HepG2 (cell line): ENCODE data around the gene C14orf119. TPM values are rescaled to one million over a fixed set of nuclear protein-coding genes. Genes with fewer than 3 reads are reported as not detected.

Experiments
- DRAP1 ChIP-seq: IDR thresholded peaks from 2 replicates; pipeline ENCODE4 v1.6.1; 2016; ENCODE audit warnings: missing genetic modification reagents, missing compliant biosample characterization
- HNRNPK ChIP-seq: fragments of 200-400 bp; formaldehyde crosslinking; IDR thresholded peaks from 2 replicates; pipeline ENCODE4 v1.6.1; 2018; ENCODE audit warnings: low read length, low read depth, moderate library complexity, mild to moderate bottlenecking; ENCODE audit not compliant: poor library complexity, severe bottlenecking
- HOXA5 ChIP-seq: sonication (generic); formaldehyde crosslinking; IDR thresholded peaks from 2 replicates; pipeline ENCODE4 v1.4.0; 2020; ENCODE audit warnings: missing genetic modification reagents
- NFKBIZ ChIP-seq: IDR thresholded peaks from 2 replicates; pipeline ENCODE4 v1.6.1; 2018; ENCODE audit warnings: missing genetic modification reagents, missing compliant biosample characterization
- RERE ChIP-seq: IDR thresholded peaks from 2 replicates; pipeline ENCODE4 v1.6.1; 2016; ENCODE audit warnings: low read depth, missing genetic modification reagents, missing compliant biosample characterization
- USF2 ChIP-seq, 2 experiments: sonication (generic) in 1 of 2; formaldehyde crosslinking in 1 of 2; IDR thresholded peaks; 2 replicates each; pipeline versions ENCODE4 v1.5.1 to v1.6.1; 2011 to 2020; ENCODE audit warnings: borderline replicate concordance in 1 of 2, low read depth in 1 of 2, low read length in 1 of 2, mild to moderate bottlenecking in 1 of 2, missing genetic modification reagents in 1 of 2, moderate library complexity in 1 of 2
- ZBED4 ChIP-seq: sonication (generic); formaldehyde crosslinking; IDR thresholded peaks from 2 replicates; pipeline ENCODE4 v1.4.0; 2020; ENCODE audit warnings: missing genetic modification reagents, borderline replicate concordance
- ZFP82 ChIP-seq: sonication (generic); formaldehyde crosslinking; IDR thresholded peaks from 2 replicates; pipeline ENCODE4 v1.5.1; 2020; ENCODE audit warnings: mild to moderate bottlenecking, missing genetic modification reagents, borderline replicate concordance
- ZNF296 ChIP-seq: sonication (generic); formaldehyde crosslinking; conservative IDR thresholded peaks from 2 replicates; pipeline ENCODE4 v1.5.0; 2020; ENCODE audit warnings: mild to moderate bottlenecking, missing genetic modification reagents
- ZNF782 ChIP-seq: sonication (generic); formaldehyde crosslinking; IDR thresholded peaks from 2 replicates; pipeline ENCODE4 v1.4.0; 2020; ENCODE audit warnings: missing genetic modification reagents, mild to moderate bottlenecking, borderline replicate concordance
- ZXDC ChIP-seq: sonication (generic); formaldehyde crosslinking; IDR thresholded peaks from 2 replicates; pipeline ENCODE4 v1.5.0; 2020; ENCODE audit warnings: mild to moderate bottlenecking, missing genetic modification reagents
- polyA plus RNA-seq, 8 experiments: library from polyadenylated mRNA; depleted of rRNA in 3 of 8; stranded (reverse) in 7 of 8; unstranded in 1 of 8; fragments of >200 nt; fragmentation: Illumina TruSeq in 4 of 8; extraction: Trizol in 4 of 8; gene quantifications; 2 replicates each; pipeline versions ENCODE4 v1.2.1 to v1.2.3, GENCODE V29; 2011 to 2016; ENCODE audit warnings: low read depth in 4 of 8, missing spikeins in 1 of 8, mixed read lengths in 1 of 8; ENCODE audit not compliant: insufficient read depth in 1 of 8
- total RNA-seq, 5 experiments: library from RNA; depleted of rRNA; stranded (reverse); fragments of >200 nt; fragmentation: Illumina TruSeq; extraction: Trizol; gene quantifications; 2 replicates each; pipeline ENCODE4 v1.2.3, GENCODE V29; 2016; ENCODE audit warnings: low read depth in 1 of 5

The C14orf119 gene
- total and polyA plus RNA-seq, 2 of the 13 experiments (the other 11 are each of a cell fraction or from before 2014, with no cell fraction given): 117 to 206 TPM

- TF ChIP-seq ZXDC (CRISPR knock-in tag): no peak
- no peak for TF ChIP-seq HNRNPK
- peak; percentile 12; the same call in 1 of the 2 replicates for TF ChIP-seq HOXA5
- no peak for TF ChIP-seq ZFP82 (CRISPR knock-in tag)
- no peak for TF ChIP-seq ZNF782 (CRISPR knock-in tag)
- TF ChIP-seq NFKBIZ (CRISPR knock-in tag): peak; percentile 58; the same call in 1 of the 2 replicates
- TF ChIP-seq ZNF296: no peak
- peak; percentile 81 for TF ChIP-seq DRAP1
- TF ChIP-seq USF2 (IDR thresholded peaks at IDR 0.05; ENCODE audit: low read depth, low read length): no peak
- peak; percentile 35; the same call in 1 of the 2 replicates for TF ChIP-seq USF2 (CRISPR knock-in tag; IDR thresholded peaks at IDR 0.05; ENCODE audit: borderline replicate concordance)
- peak; percentile 88 for TF ChIP-seq ZBED4 (CRISPR knock-in tag)
- no peak for TF ChIP-seq RERE (CRISPR knock-in tag)
These were observed at the start of gene C14orf119 (continued) for GRCh38 chr14:23095196-23096108.
